ENCODE results near the gene PIP5K1C. TPM values are rescaled to one million over a fixed set of nuclear protein-coding genes. Genes with fewer than 3 reads are reported as not detected.

PIP5K1C gene
- total RNA-seq, 1 experiment from 2014 or later: 20.0 TPM

GRCh38 chr19:3660493-3661219 is 39.6 kb downstream of the PIP5K1C start:
- H3K4me3 ChIP-seq: no peak overlapping the region
- H2AFZ ChIP-seq: no peak overlapping the region
- no peak overlapping the region for H3K27ac ChIP-seq
- no peaks in the 10 kb centered on the region for H3K4me1 ChIP-seq (replicated peaks; ENCODE audit: insufficient read depth)
- BruUV-seq (replicated peaks): no TSS peak
- no peaks in the 10 kb centered on the region for H3K36me3 ChIP-seq (ENCODE audit: low read depth)
- H3K79me2 ChIP-seq (ENCODE audit: low read depth): no peaks in the 10 kb centered on the region
- H3K27me3 ChIP-seq (ENCODE audit: insufficient read depth, low read depth): no peaks in the 10 kb centered on the region
- no peaks in the 10 kb centered on the region for H3K9me2 ChIP-seq (ENCODE audit: insufficient read depth)
- no peak overlapping the region for H3K4me2 ChIP-seq
- TF ChIP-seq EZH2 (IDR thresholded peaks at IDR 0.05; ENCODE audit: low read depth) (no peak), CTCF (conservative IDR thresholded peaks at IDR 0.05) (no peak)
- ChIA-PET CTCF (interaction anchor here (0.6 kb wide), 1 partner anchor 683 kb away, joined by 5 read pairs; the partner anchor contains the start of gene TLE6), POLR2A (ENCODE audit: unreplicated experiment) (no interaction called here)
- H3K9me3 ChIP-seq (ENCODE audit: insufficient read depth, low read depth): no peaks in the 10 kb centered on the region
- H4K20me1 ChIP-seq (ENCODE audit: insufficient read depth): no peaks in the 10 kb centered on the region
- no peak for DNase-seq
- no peaks in the 10 kb centered on the region for H3F3A ChIP-seq (ENCODE audit: insufficient read depth, low read depth)
- intact Hi-C loops (cut with micrococcal nuclease; ENCODE audit: unreplicated experiment): no loop called here

- H3K36me3 ChIP-seq (ENCODE audit: low read depth): no peaks in the 10 kb centered on the region
- H2AFZ ChIP-seq: no peak overlapping the region
- no peaks in the 10 kb centered on the region for H3K79me2 ChIP-seq (ENCODE audit: low read depth)
- no peak overlapping the region for H3K4me2 ChIP-seq
- no peaks in the 10 kb centered on the region for H4K20me1 ChIP-seq (ENCODE audit: insufficient read depth)
- no peak overlapping the region for H3K27ac ChIP-seq
- ChIA-PET CTCF (no interaction called here), POLR2A (ENCODE audit: unreplicated experiment) (no interaction called here)
- no peak for TF ChIP-seq CTCF (conservative IDR thresholded peaks at IDR 0.05)
- H3K4me1 ChIP-seq (replicated peaks; ENCODE audit: insufficient read depth): no peaks in the 10 kb centered on the region
- no peaks in the 10 kb centered on the region for H3K27me3 ChIP-seq (ENCODE audit: insufficient read depth, low read depth)
- intact Hi-C loops (cut with micrococcal nuclease; ENCODE audit: unreplicated experiment): no loop called here
- H3K9me3 ChIP-seq (ENCODE audit: insufficient read depth, low read depth): no peaks in the 10 kb centered on the region
- no peaks in the 10 kb centered on the region for H3F3A ChIP-seq (ENCODE audit: insufficient read depth, low read depth)
- no peak for DNase-seq
- BruUV-seq (replicated peaks): no TSS peak
- H3K4me3 ChIP-seq: no peak overlapping the region
- H3K9me2 ChIP-seq (ENCODE audit: insufficient read depth): no peaks in the 10 kb centered on the region
These were observed 40.5 kb downstream of the PIP5K1C start for GRCh38 chr19:3659746-3660112.

GRCh38 chr19:3658870-3659745 is 41.2 kb downstream of the PIP5K1C start:
- BruUV-seq (replicated peaks): no TSS peak
- Histone ChIP-seq H3K4me3 (no peak overlapping the region), H2AFZ (no peak overlapping the region), H3K4me2 (no peak overlapping the region), H3F3A (ENCODE audit: insufficient read depth, low read depth) (no peaks in the 10 kb centered on the region), H3K79me2 (ENCODE audit: low read depth) (no peaks in the 10 kb centered on the region), H3K9me3 (ENCODE audit: insufficient read depth, low read depth) (no peaks in the 10 kb centered on the region), H3K36me3 (ENCODE audit: low read depth) (no peaks in the 10 kb centered on the region), H4K20me1 (ENCODE audit: insufficient read depth) (no peaks in the 10 kb centered on the region), H3K27ac (no peak overlapping the region), H3K27me3 (ENCODE audit: insufficient read depth, low read depth) (no peaks in the 10 kb centered on the region), H3K4me1 (replicated peaks; ENCODE audit: insufficient read depth) (no peaks in the 10 kb centered on the region), H3K9me2 (ENCODE audit: insufficient read depth) (no peaks in the 10 kb centered on the region)
- ChIA-PET CTCF (no interaction called here), POLR2A (ENCODE audit: unreplicated experiment) (no interaction called here)
- DNase-seq: no peak
- intact Hi-C loops (cut with micrococcal nuclease; ENCODE audit: unreplicated experiment): no loop called here
- no peak for TF ChIP-seq EZH2 (IDR thresholded peaks at IDR 0.05; ENCODE audit: low read depth)
- TF ChIP-seq CTCF (conservative IDR thresholded peaks at IDR 0.05): no peak
